Activated CD4-positive, alpha-beta memory T cell treated with anti-CD3 and anti-CD28 coated beads for 36 hours (primary cell): ENCODE results near the gene UBE2M. TPM values are rescaled to one million over a fixed set of nuclear protein-coding genes. Genes with fewer than 3 reads are reported as not detected.
"Not testable (repeated sequence)": the region's sequence is repeated elsewhere in the genome, so short reads cannot be mapped to it uniquely, and the experiment has no call there.

Experiments
- CTCF ChIA-PET: fragments of 350-600 bp; sonication (Branson Sonifier 250); formaldehyde crosslinking; loops from one replicate; lab custom pipeline; 2021; ENCODE audit warnings: antibody characterized with exemption, inconsistent platforms; lab: Charles Lee
- POLR2A ChIA-PET: fragments of 350-600 bp; sonication (Branson Sonifier 250); formaldehyde crosslinking; loops from one replicate; lab custom pipeline; 2021; ENCODE audit warnings: antibody characterized with exemption; lab: Charles Lee
- DNase-seq: peaks from one replicate; pipeline ENCODE4 v3.0.0-alpha.2; 2020
- H3K27ac Mint-ChIP-seq: one replicate; pipeline ENCODE4 v1.8.0; 2021; ENCODE audit warnings: mixed read lengths
- H3K27me3 Mint-ChIP-seq: one replicate; pipeline ENCODE4 v1.8.0; 2021; ENCODE audit warnings: mixed read lengths
- H3K36me3 Mint-ChIP-seq: one replicate; pipeline ENCODE4 v1.8.0; 2021; ENCODE audit warnings: mixed read lengths
- H3K4me1 Mint-ChIP-seq: one replicate; pipeline ENCODE4 v1.8.0; 2021; ENCODE audit warnings: low read depth, mixed read lengths
- H3K4me3 Mint-ChIP-seq: one replicate; pipeline ENCODE4 v1.8.0; 2021; ENCODE audit warnings: mild to moderate bottlenecking, mixed read lengths
- H3K9me3 Mint-ChIP-seq: one replicate; pipeline ENCODE4 v1.8.0; 2021; ENCODE audit warnings: mixed read lengths
- intact Hi-C: fragments of 100-400 bp; cut with micrococcal nuclease; formaldehyde crosslinking; loops from one replicate; pipeline ENCODE4 v1.15.1; 2023
- total RNA-seq, 2 experiments: library from RNA; stranded (reverse); gene quantifications; one replicate each; pipeline ENCODE4 v1.2.3, GENCODE V29; 2021

The UBE2M gene
- total RNA-seq, 2 experiments from 2014 or later = 107 to 111 TPM

- H3K36me3 Mint-ChIP-seq = peaks cover 44% of the 10 kb centered on the region
- no peak for DNase-seq
- H3K4me3 Mint-ChIP-seq = peak overlapping the region; percentile 97
- no peaks in the 10 kb centered on the region for H3K9me3 Mint-ChIP-seq
- H3K27ac Mint-ChIP-seq = peak overlapping the region; percentile 87
- peaks cover 35% of the 10 kb centered on the region for H3K4me1 Mint-ChIP-seq
- intact Hi-C loops = loop anchor here (2.0 kb wide), 1 partner anchor 79 kb away; the partner anchor contains the start of gene ZNF324
- H3K27me3 Mint-ChIP-seq = peaks cover 1% of the 10 kb centered on the region
- POLR2A ChIA-PET = interaction anchor here (2.1 to 3.6 kb wide), 4 partner anchors 9 to 32 kb away, joined by 13 to 41 read pairs (median 24); partner anchors contain the start of genes CHMP2A and ZBTB45
- CTCF ChIA-PET = interaction anchor here (1.5 to 5.1 kb wide), 2 partner anchors 26 to 31 kb away, joined by 5 to 61 read pairs; partner anchors contain the start of gene ZBTB45
Measured at GRCh38 chr19:58545286-58546018, 13.0 kb downstream of the UBE2M start.

- peak overlapping the region; percentile 95 for H3K27ac Mint-ChIP-seq
- H3K27me3 Mint-ChIP-seq = peaks cover 1% of the 10 kb centered on the region
- H3K9me3 Mint-ChIP-seq = no peaks in the 10 kb centered on the region
- H3K4me3 Mint-ChIP-seq = peak overlapping the region; percentile 97
- ChIA-PET POLR2A (interaction anchor here (0.9 to 3.6 kb wide), 7 partner anchors 10 to 218 kb away, joined by 3 to 41 read pairs (median 13); partner anchors contain the start of genes CHMP2A, UBE2M, ZBTB45 and ZSCAN22), CTCF (interaction anchor here (1.0 to 5.1 kb wide), 4 partner anchors 10 to 56 kb away, joined by 3 to 61 read pairs (median 6); partner anchors contain the start of genes CHMP2A and ZBTB45)
- H3K36me3 Mint-ChIP-seq = peaks cover 41% of the 10 kb centered on the region
- intact Hi-C loops = loop anchor here (1.0 to 2.0 kb wide), 7 partner anchors 11 to 239 kb away; partner anchors contain the start of genes CHMP2A, ERVK3-1, MZF1 and ZBTB45
- peaks cover 32% of the 10 kb centered on the region for H3K4me1 Mint-ChIP-seq
- DNase-seq = peak; percentile 79
Measured at GRCh38 chr19:58544591-58545285, 13.7 kb downstream of the UBE2M start.

- ChIA-PET POLR2A (interaction anchor here (0.6 to 3.6 kb wide), 9 partner anchors 10 to 217 kb away, joined by 3 to 41 read pairs (median 7); partner anchors contain the start of genes CHMP2A, UBE2M, ZBTB45 and ZSCAN22), CTCF (interaction anchor here (1.0 to 5.1 kb wide), 5 partner anchors 11 to 55 kb away, joined by 3 to 61 read pairs (median 5); partner anchors contain the start of genes CHMP2A and ZBTB45)
- Mint-ChIP-seq H3K9me3 (no peaks in the 10 kb centered on the region), H3K27ac (peak within 1 kb of the TSS; percentile 95), H3K36me3 (peaks cover 37% of the 10 kb centered on the region), H3K4me3 (peak within 1 kb of the TSS; percentile 97), H3K4me1 (peaks cover 32% of the 10 kb centered on the region), H3K27me3 (peaks cover 7% of the 10 kb centered on the region)
- intact Hi-C loops = loop anchor here (1.0 to 2.0 kb wide), 7 partner anchors 11 to 239 kb away; partner anchors contain the start of genes CHMP2A, ERVK3-1, MZF1 and ZBTB45
- peak; percentile 100 for DNase-seq
Measured at GRCh38 chr19:58543826-58544590, 14.4 kb downstream of the UBE2M start, which contains the start of gene TRIM28. Gene TRIM28 (plus strand): TSS chr19:58544064. CDS start chr19:58544758, 694 bp downstream.

GRCh38 chr19:58542641-58543372 is 15.6 kb downstream of the UBE2M start:
- peaks cover 29% of the 10 kb centered on the region for H3K4me1 Mint-ChIP-seq
- peaks cover 31% of the 10 kb centered on the region for H3K36me3 Mint-ChIP-seq
- H3K27ac Mint-ChIP-seq = peak overlapping the region; percentile 9
- DNase-seq, H3K9me3 Mint-ChIP-seq, intact Hi-C loops: not testable (repeated sequence)
- CTCF ChIA-PET = interaction anchor here (1.1 to 5.1 kb wide), 3 partner anchors 24 to 38 kb away, joined by 3 to 61 read pairs (median 5); partner anchors contain the start of gene ZBTB45
- peak overlapping the region; percentile 23 for H3K4me3 Mint-ChIP-seq
- peaks cover 12% of the 10 kb centered on the region for H3K27me3 Mint-ChIP-seq
- POLR2A ChIA-PET = interaction anchor here (1.6 to 3.6 kb wide), 5 partner anchors 12 to 33 kb away, joined by 7 to 41 read pairs (median 14); partner anchors contain the start of genes CHMP2A and ZBTB45

- intact Hi-C loops, H3K9me3 Mint-ChIP-seq, DNase-seq, H3K4me1 Mint-ChIP-seq, H3K36me3 Mint-ChIP-seq, H3K27ac Mint-ChIP-seq: not testable (repeated sequence)
- Mint-ChIP-seq H3K4me3 (peak overlapping the region; percentile 8), H3K27me3 (peaks cover 12% of the 10 kb centered on the region)
- ChIA-PET POLR2A (interaction anchor here (1.1 kb wide), 1 partner anchor 19 kb away, joined by 5 read pairs; the partner anchor contains the start of gene ZBTB45), CTCF (interaction anchor here (1.5 kb wide), 1 partner anchor 19 kb away, joined by 6 read pairs; the partner anchor contains the start of gene ZBTB45)
Measured at GRCh38 chr19:58539169-58539559, 19.2 kb downstream of the UBE2M start.

GRCh38 chr19:58538257-58539168 is 19.9 kb downstream of the UBE2M start:
- H3K36me3 Mint-ChIP-seq = no peaks in the 10 kb centered on the region
- intact Hi-C loops = no loop called here
- no peaks in the 10 kb centered on the region for H3K9me3 Mint-ChIP-seq
- H3K4me3 Mint-ChIP-seq = peak overlapping the region; percentile 62
- CTCF ChIA-PET = interaction anchor here (1.5 kb wide), 1 partner anchor 19 kb away, joined by 6 read pairs; the partner anchor contains the start of gene ZBTB45
- peaks cover 12% of the 10 kb centered on the region for H3K27me3 Mint-ChIP-seq
- no peak overlapping the region for H3K27ac Mint-ChIP-seq
- peaks cover under 1% of the 10 kb centered on the region for H3K4me1 Mint-ChIP-seq
- POLR2A ChIA-PET = interaction anchor here (1.1 kb wide), 1 partner anchor 19 kb away, joined by 5 read pairs; the partner anchor contains the start of gene ZBTB45
- peak; percentile 63 for DNase-seq

- Mint-ChIP-seq H3K4me1 (no peaks in the 10 kb centered on the region), H3K27me3 (peaks cover 12% of the 10 kb centered on the region), H3K9me3 (no peaks in the 10 kb centered on the region), H3K4me3 (no peak overlapping the region), H3K27ac (no peak overlapping the region), H3K36me3 (no peaks in the 10 kb centered on the region)
- DNase-seq = no peak
- intact Hi-C loops = no loop called here
- ChIA-PET POLR2A (no interaction called here), CTCF (interaction anchor here (1.5 kb wide), 1 partner anchor 17 kb away, joined by 6 read pairs; the partner anchor contains the start of gene ZBTB45)
Measured at GRCh38 chr19:58536852-58537798, 21.3 kb downstream of the UBE2M start.

GRCh38 chr19:58535857-58536256 is 22.6 kb downstream of the UBE2M start:
- Mint-ChIP-seq H3K36me3 (no peaks in the 10 kb centered on the region), H3K27ac (no peak overlapping the region), H3K9me3 (no peaks in the 10 kb centered on the region), H3K27me3 (peaks cover 16% of the 10 kb centered on the region), H3K4me3 (no peak overlapping the region), H3K4me1 (no peaks in the 10 kb centered on the region)
- ChIA-PET CTCF (no interaction called here), POLR2A (no interaction called here)
- DNase-seq = no peak
- intact Hi-C loops = no loop called here
